OCI-LY7 (cell line): ENCODE data around the gene ARF3.

ENCODE experiments used
- EZH2phosphoT487 ChIP-seq: fragments of 200-600 bp; sonication (generic); IDR thresholded peaks from 2 replicates; pipeline ENCODE4 v1.6.1; 2018; ENCODE audit warnings: low read depth, borderline replicate concordance, mild to moderate bottlenecking, mixed run types, antibody characterized with exemption, low read length, moderate library complexity, mixed read lengths
- TF ChIP-seq, protein P1 (sequence below): fragments of 200-600 bp; sonication (generic); conservative IDR thresholded peaks from 2 replicates; pipeline ENCODE4 v1.5.1; 2014; ENCODE audit warnings: mild to moderate bottlenecking, antibody characterized with exemption, low read length, moderate library complexity, mixed read lengths

GRCh38 chr12:48969833-48970701 lies 12.8 kb upstream of the ARF3 start:
- no peak for TF ChIP-seq EZH2phosphoT487
- TF ChIP-seq, protein P1, sequence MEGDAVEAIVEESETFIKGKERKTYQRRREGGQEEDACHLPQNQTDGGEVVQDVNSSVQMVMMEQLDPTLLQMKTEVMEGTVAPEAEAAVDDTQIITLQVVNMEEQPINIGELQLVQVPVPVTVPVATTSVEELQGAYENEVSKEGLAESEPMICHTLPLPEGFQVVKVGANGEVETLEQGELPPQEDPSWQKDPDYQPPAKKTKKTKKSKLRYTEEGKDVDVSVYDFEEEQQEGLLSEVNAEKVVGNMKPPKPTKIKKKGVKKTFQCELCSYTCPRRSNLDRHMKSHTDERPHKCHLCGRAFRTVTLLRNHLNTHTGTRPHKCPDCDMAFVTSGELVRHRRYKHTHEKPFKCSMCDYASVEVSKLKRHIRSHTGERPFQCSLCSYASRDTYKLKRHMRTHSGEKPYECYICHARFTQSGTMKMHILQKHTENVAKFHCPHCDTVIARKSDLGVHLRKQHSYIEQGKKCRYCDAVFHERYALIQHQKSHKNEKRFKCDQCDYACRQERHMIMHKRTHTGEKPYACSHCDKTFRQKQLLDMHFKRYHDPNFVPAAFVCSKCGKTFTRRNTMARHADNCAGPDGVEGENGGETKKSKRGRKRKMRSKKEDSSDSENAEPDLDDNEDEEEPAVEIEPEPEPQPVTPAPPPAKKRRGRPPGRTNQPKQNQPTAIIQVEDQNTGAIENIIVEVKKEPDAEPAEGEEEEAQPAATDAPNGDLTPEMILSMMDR: no peak
